GM18909 (cell line): ENCODE results near the gene PLEKHF1.

Experiments used
- ATAC-seq: cut with Tn5 transposase; IDR thresholded peaks from one replicate; pipeline ENCODE4 v1.9.1; 2021; ENCODE audit warnings: mild to moderate bottlenecking; ENCODE audit not compliant: unreplicated experiment, poor library complexity

PLEKHF1 gene

DNA sequence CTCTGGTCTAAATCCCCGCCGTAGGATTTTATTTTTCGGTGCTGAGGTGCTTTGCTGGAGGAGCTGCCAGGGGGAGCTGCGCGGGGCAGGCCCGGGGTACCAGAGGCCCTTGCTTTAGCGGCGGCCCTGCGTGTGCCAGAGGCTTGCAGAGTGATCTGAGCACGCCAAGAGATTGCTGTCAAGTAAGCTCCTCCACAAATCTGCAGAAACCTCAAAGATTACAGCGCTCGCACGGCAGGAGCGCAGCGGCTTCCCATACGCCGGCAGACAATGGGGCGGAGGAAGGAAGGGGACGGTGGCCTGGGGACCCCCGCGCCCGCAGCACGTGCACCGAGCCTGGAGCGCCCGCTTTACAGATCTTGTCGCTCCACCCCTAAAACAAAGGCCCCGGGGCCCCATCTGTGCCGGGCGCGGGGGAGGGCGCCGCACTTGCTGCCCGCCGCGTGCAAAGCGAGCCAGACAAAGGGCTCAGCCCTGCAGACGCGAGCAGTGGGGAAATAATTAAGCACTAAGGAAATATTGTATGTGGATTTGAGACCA lies 58.9 kb downstream of the PLEKHF1 start:
- ATAC-seq, result no peak

DNA sequence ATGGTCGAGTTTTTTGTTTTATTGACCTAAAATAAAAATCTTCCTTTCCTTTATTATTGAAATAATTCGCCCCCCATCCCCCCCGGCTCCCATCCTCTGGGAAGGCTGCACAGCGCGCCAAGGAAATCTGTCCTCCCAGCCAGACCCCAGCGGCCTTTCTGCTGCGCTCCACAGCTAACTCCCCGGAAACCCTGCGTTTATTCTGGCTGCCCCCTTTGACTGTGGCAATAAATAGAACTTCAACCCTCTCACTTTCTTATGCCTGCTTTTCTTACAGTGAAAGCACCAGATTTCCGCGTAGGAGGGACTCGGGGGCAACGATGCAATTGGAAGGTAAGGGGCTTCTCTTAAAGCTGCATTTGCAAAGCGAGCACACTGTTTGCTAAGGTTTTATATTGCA lies 59.5 kb downstream of the PLEKHF1 start:
- no peak for ATAC-seq
